ENCODE measurements around the gene ZBTB16. TPM values are rescaled to one million over a fixed set of nuclear protein-coding genes. Genes with fewer than 3 reads are reported as not detected.

The ZBTB16 gene
- total and polyA plus RNA-seq, 4 donors, result 8.9 to 140 (median 34.5) TPM

DNA sequence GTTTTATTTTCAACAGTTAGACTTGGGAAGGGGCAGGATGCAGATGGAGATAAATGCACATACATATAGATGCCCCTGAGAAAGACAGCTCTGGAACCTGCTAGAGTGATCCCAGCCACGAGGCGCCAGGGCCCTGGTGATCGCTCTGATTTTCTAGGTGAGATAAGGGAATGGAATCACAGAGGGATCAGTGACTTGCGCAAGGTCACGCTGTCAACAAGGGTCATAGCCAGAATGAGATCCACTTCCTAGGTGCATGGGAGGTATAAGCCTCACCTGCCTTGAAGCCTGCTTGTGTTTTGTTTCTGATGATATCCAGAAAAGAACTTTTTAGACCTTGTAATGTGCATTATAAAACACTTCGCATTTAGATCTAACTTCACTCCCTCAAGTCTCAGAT, 47.5 kb downstream of the ZBTB16 start:
- Histone ChIP-seq H3K9me3 (ENCODE audit: control insufficient read depth in 4 of 4, low read length in 3 of 4) (no peaks in the 10 kb centered on the region), H3K27me3 (ENCODE audit: control insufficient read depth in 4 of 4, insufficient read depth in 4 of 4, low read length in 3 of 4) (no peaks in the 10 kb centered on the region), H3K4me3 (ENCODE audit: low read depth in 1 of 3, low read length in 3 of 3) (no peak overlapping the region), H3K4me1 (ENCODE audit: control insufficient read depth in 4 of 4, insufficient read depth in 4 of 4, low read length in 3 of 4) (peaks cover 38 to 74% (median 51%) of the 10 kb centered on the region in 4 donors), H3K27ac (ENCODE audit: low read depth in 1 of 2, low read length in 2 of 2) (peak overlapping the region in 1 of 2 donors; percentile 19), H3K36me3 (ENCODE audit: control insufficient read depth in 4 of 4, insufficient read depth in 3 of 4, low read depth in 1 of 4, low read length in 3 of 4) (peaks cover 0 to 2% (median 0%) of the 10 kb centered on the region in 4 donors), H3K9ac (ENCODE audit: low read depth in 1 of 2, low read length in 2 of 2) (no peak overlapping the region)
- no peak for DNase-seq (ENCODE audit: low spot score)
- 60% methylated on average over 6 of the region's 6 CpGs for WGBS
- TF ChIP-seq HNF4G (IDR thresholded peaks at IDR 0.05), result no peak
- no peak for TF ChIP-seq EGR1 (IDR thresholded peaks at IDR 0.05; ENCODE audit: low read depth in 2 of 2)
- no peak for TF ChIP-seq TAF1 (conservative IDR thresholded peaks at IDR 0.05)
- TF ChIP-seq GABPA (IDR thresholded peaks at IDR 0.05 in 1 of 2, conservative IDR thresholded peaks at IDR 0.05 in 1 of 2), result no peak
- no peak for TF ChIP-seq FOXA1 (IDR thresholded peaks at IDR 0.05)
- TF ChIP-seq RAD21 (IDR thresholded peaks at IDR 0.05), result no peak
- TF ChIP-seq RXRA (IDR thresholded peaks at IDR 0.05), result peak; percentile 51 to 74
- TF ChIP-seq YY1 (IDR thresholded peaks at IDR 0.05), result peak; percentile 66
- TF ChIP-seq, protein P1, sequence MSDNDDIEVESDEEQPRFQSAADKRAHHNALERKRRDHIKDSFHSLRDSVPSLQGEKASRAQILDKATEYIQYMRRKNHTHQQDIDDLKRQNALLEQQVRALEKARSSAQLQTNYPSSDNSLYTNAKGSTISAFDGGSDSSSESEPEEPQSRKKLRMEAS (IDR thresholded peaks at IDR 0.05), result peak; percentile 89
- TF ChIP-seq FOXA2 (IDR thresholded peaks at IDR 0.05), result peak; percentile 59
- TF ChIP-seq, protein P2, sequence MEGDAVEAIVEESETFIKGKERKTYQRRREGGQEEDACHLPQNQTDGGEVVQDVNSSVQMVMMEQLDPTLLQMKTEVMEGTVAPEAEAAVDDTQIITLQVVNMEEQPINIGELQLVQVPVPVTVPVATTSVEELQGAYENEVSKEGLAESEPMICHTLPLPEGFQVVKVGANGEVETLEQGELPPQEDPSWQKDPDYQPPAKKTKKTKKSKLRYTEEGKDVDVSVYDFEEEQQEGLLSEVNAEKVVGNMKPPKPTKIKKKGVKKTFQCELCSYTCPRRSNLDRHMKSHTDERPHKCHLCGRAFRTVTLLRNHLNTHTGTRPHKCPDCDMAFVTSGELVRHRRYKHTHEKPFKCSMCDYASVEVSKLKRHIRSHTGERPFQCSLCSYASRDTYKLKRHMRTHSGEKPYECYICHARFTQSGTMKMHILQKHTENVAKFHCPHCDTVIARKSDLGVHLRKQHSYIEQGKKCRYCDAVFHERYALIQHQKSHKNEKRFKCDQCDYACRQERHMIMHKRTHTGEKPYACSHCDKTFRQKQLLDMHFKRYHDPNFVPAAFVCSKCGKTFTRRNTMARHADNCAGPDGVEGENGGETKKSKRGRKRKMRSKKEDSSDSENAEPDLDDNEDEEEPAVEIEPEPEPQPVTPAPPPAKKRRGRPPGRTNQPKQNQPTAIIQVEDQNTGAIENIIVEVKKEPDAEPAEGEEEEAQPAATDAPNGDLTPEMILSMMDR (IDR thresholded peaks at IDR 0.05; ENCODE audit: low read depth, low read length, missing input control), result no peak
- TF ChIP-seq, protein P3, sequence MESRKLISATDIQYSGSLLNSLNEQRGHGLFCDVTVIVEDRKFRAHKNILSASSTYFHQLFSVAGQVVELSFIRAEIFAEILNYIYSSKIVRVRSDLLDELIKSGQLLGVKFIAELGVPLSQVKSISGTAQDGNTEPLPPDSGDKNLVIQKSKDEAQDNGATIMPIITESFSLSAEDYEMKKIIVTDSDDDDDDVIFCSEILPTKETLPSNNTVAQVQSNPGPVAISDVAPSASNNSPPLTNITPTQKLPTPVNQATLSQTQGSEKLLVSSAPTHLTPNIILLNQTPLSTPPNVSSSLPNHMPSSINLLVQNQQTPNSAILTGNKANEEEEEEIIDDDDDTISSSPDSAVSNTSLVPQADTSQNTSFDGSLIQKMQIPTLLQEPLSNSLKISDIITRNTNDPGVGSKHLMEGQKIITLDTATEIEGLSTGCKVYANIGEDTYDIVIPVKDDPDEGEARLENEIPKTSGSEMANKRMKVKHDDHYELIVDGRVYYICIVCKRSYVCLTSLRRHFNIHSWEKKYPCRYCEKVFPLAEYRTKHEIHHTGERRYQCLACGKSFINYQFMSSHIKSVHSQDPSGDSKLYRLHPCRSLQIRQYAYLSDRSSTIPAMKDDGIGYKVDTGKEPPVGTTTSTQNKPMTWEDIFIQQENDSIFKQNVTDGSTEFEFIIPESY (IDR thresholded peaks at IDR 0.05), result peak; percentile 43
- TF ChIP-seq, protein P4, sequence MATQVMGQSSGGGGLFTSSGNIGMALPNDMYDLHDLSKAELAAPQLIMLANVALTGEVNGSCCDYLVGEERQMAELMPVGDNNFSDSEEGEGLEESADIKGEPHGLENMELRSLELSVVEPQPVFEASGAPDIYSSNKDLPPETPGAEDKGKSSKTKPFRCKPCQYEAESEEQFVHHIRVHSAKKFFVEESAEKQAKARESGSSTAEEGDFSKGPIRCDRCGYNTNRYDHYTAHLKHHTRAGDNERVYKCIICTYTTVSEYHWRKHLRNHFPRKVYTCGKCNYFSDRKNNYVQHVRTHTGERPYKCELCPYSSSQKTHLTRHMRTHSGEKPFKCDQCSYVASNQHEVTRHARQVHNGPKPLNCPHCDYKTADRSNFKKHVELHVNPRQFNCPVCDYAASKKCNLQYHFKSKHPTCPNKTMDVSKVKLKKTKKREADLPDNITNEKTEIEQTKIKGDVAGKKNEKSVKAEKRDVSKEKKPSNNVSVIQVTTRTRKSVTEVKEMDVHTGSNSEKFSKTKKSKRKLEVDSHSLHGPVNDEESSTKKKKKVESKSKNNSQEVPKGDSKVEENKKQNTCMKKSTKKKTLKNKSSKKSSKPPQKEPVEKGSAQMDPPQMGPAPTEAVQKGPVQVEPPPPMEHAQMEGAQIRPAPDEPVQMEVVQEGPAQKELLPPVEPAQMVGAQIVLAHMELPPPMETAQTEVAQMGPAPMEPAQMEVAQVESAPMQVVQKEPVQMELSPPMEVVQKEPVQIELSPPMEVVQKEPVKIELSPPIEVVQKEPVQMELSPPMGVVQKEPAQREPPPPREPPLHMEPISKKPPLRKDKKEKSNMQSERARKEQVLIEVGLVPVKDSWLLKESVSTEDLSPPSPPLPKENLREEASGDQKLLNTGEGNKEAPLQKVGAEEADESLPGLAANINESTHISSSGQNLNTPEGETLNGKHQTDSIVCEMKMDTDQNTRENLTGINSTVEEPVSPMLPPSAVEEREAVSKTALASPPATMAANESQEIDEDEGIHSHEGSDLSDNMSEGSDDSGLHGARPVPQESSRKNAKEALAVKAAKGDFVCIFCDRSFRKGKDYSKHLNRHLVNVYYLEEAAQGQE (IDR thresholded peaks at IDR 0.05), result no peak
- TF ChIP-seq JUND (IDR thresholded peaks at IDR 0.05), result no peak
- TF ChIP-seq, protein P5, sequence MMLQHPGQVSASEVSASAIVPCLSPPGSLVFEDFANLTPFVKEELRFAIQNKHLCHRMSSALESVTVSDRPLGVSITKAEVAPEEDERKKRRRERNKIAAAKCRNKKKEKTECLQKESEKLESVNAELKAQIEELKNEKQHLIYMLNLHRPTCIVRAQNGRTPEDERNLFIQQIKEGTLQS (IDR thresholded peaks at IDR 0.05), result no peak
- no peak for TF ChIP-seq NR2F2 (IDR thresholded peaks at IDR 0.05)
- no peak for TF ChIP-seq SP1 (IDR thresholded peaks at IDR 0.05)
- TF ChIP-seq HNF4A (conservative IDR thresholded peaks at IDR 0.05), result peak in 1 of 2 donors; percentile 44

Measured in liver (tissue), 9 donors.